Measurements from ENCODE around the gene ST6GALNAC5.

ST6GALNAC5 gene

DNA sequence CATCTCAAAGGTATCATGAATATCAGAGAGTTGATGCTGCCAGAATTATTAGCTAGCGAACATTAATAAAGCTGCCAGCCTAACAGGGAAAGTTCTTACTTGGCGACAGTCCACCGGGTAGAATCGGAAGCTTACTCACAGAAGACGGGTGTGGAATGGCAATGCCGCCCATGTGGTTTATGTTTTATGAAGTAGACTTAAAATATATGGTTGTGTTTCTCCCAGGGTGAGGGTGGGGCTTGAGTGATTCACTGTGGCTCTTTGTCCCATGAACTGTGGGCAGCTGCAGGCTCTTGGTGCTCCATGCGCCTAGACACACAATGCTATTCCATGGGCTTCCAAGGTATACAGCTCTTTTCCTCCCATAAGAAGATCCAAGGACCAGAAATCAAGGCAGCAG, 189.2 kb downstream of the ST6GALNAC5 start:
- no peak for DNase-seq

DNA sequence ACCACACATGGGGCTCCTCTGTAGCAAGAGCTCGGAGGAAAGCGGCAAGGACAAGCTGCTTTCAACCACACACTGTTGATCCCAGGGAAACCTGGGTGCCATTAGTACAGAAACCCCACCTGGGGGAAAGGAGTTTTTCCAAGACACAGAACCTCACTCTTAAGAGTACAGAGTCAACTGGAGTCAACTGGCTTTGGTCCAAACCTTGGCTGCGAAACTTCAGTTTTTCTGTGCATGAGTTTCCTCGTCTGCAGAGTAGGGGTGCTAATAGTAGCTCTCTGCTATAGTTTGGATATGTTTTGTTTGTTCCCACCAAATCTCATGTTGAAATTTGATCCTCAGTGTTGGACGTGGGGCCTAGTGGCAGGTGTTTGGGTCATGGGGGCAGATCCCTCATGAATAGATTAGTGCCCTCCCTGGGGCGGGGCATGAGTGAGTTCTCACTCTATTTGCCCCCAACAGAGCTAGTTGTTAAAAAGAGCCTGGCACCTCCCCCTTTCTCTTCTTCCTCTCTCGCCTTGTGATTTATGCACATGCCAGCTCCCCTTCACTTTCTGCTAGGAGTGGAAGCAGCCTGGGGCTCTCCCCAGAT, 190.8 kb downstream of the ST6GALNAC5 start:
- DNase-seq = no peak

DNA sequence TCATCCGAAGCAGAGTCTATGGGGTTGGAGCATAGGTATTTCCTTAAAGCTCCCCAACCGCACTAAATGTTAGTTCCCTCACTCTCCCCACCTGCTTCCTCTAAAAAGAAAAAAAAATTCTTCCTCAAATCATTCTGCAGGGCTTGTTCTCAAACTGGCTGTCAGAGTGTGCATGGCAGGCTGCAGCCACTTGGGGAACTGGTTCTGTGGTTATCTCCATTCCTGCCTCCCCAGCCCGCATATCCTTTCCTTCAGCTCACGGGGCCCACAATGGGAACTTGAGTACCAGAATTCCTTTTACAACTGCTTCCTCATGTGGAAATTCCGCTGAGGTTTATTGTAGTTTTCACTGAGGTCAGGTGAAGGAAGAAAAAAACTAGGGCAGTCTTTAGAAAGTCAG, 192.7 kb downstream of the ST6GALNAC5 start:
- DNase-seq = no peak

DNA sequence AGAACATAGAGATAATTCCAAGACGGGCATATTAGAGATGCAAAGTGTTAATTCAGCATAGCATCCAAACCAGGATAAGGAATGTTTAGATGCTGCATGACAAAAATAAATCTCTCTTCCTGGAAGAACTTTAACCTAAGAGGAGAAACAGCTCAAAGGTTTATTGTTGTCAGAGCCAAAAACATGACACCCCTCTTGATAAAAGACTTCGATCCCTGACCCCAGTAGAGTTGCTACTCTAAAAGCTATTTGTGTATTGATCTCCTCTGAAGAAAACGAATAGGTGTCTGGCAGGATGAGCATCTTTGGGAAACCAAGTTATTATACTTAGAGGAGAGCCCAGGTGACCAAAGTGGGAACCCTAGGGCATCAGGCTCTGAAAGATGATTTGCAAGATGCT, 193.9 kb downstream of the ST6GALNAC5 start:
- no peak for DNase-seq

DNA sequence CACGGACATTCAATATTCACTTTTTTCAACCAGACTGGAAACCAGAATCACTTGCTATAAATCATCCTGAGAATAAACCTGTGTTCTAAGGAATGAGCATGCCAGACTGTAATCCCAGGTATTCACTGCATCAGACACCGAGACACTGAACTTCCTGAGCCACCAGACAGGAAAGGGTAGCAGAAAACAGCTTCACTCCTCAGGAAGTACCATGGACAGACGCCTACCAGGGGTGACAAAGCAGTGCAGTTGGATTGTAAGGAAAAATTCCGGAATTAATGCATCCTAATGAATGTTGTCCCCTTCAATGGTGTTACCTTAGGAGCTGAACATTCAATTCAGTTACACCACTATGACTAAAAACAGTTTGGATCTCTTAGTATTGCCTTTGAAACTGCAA, 195.8 kb downstream of the ST6GALNAC5 start:
- DNase-seq = no peak

DNA sequence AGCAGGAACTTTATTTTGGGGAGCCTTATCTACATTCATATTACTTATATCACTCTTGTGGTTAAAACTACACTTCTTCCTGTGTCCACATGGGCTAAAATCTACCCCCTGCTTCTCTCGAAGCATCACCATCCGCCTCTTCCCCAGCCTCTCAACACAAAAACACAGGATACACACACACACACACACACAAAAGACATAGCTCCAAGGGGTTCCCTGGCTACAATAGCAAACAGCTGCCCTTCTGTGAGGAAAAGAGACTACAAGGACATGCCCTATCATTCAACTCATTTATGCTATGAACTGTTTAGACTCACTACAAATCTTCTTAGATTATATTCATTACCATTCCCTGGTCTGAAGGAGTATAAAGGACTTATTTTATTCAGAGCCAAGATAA, 197.0 kb downstream of the ST6GALNAC5 start:
- DNase-seq = no peak

DNA sequence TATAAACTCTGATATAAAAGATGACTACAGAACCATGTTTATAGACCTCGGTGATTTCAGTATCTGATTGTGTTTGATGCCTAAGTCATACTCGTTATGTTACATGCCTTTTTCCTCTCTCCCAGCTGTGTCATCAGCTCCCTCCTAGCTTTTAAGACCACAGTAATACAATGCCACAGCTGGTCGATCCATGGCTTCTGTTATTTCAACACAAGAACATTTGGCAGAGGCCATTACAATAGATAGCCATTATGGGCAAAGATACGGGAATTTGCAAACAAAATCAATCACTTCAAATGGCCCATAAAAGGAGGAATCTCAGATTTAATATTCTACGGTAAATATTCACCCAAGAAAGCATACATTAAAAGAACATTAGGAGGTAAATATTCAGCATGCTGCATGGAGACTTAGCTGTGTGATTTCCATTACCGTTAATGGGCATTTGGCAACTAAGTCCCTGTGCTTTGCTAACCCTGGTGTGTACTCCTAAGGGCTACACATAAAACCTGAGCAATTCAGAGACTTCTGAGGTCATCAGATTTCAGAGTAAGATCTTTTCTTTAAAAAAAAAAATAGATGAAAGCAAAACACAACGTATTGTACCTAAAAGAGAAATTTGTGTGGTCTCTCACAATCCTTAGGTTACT, 198.5 kb downstream of the ST6GALNAC5 start:
- DNase-seq = no peak

DNA sequence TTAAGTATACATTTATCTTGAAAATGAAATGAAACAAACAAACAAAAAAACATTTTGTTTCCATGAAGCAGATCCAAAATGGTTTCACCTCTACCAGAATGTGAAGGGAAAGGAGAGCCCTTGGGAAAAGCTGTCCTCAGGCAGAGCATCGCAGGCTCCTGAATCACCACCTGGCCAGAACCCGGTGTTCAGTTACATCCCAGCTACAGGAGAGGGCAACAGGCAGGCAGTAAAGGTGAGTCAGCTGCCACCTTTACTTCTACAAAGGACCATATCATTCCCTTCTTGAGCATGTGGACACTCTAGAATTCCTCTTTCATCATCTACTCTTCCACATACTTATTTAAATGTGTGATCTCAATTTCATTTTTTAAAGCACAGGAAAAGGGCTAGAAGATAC, 200.7 kb downstream of the ST6GALNAC5 start:
- DNase-seq = no peak

DNA sequence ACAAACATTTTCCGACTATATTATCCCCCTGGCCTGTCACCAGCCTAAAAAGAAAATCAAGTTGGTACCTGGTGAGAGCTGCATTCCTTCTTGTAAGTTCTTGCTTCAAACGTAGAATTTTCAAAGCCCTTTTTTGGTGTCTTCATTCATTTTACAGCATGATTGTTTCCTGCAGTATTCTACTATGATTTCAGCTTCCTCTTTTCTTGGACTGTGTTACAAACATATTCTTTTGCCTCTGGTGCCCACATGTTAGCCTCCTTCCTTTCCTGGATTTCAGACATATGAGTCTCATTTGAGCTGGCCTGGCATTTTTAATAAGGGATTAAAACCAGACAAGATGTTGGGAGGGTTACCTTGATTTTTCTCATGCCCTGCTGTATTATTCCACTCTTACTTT, 209.5 kb downstream of the ST6GALNAC5 start:
- DNase-seq = no peak

DNA sequence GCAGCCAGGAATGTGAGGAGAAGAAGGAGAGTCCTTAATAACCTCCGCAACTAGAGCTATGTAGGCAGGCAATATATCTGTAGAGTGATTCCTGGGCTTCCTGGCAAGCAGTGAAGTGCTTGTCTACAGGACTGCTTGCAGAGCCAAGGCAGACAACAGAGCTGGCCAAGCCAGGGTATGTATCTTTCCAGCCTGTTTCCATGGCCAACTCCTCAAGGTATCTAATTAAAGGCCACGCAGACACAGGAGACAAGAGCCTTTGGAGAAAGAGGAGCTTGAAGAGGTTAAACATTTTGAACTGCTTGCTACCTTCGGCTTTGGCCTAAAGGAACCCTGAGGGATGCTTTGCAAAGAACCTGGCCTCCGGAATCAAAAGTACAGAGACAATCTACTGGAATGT, 214.6 kb downstream of the ST6GALNAC5 start:
- no peak for DNase-seq

DNA sequence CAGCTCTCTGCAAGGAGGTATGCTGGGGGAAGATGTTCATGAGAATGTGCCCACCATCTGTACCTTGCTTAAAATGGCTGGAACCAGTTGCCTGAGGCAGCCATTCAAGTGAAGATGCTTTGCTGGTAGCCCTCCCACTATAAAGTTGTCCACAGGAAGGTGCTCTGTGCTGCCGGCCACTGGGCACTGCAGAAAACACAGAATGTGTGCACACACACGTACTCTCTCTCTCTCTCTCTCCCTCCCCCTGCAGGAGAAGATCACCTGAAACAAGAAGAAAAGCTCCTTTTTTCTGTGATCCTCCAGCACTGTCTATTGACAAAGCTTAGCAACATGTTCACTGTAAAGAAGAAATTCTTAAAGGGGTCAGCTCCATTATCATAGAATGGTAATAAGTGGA, 217.2 kb downstream of the ST6GALNAC5 start:
- DNase-seq = no peak

DNA sequence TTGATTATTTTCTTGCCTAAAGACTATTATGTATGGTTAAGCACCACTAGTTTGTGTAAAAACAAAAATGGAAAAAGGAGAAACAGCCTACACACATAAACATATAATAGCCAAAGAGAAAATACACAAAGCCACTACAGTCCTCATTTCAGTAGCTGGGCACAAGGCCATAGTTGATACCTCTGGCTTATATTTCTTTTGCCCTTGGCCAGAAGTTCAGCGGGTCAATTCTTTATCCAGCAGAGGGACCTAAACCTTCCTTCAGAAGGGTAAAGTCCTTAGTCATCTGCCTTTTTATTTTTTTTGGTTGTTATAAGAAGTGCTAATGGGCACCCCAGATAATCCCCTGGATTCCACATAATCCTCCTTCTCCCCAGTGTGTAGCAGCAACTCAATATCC, 217.8 kb downstream of the ST6GALNAC5 start:
- DNase-seq = no peak

DNA sequence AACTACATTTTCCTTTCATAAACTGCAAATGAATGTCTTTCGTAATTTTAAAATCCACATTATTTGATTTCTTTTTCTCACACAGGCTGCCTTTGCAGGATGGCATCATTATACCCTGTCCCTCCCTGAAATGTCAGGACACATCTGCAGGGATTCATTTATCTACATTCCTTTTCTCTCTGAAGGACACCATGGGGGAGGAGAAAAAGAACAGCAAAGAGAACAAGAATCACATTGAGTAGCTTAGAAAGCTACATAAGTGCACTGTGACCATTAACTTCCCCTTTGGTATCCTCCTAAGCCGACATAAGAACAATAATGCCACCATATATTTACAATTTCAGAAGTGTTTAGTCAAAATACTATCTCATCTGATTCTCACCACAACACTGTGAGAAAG, 222.5 kb downstream of the ST6GALNAC5 start:
- no peak for DNase-seq

DNA sequence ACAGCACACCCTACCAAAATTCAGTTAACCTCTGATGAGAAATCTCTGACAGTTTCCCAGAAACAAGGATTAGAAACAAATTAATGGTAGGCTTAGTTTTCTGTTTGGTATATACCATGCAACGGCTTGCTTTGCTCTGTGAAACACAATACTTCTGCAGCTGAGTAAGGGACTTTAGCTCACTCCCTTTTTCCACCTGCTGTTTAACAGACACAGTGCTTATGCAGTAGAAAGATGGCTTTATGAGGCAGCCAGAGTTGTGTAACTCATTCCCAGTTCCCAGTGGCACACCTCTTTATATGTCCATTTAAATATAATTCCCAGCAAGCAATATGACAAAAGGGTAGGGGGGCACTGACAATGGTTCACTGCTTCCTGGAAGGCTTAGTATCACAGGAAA, 228.0 kb downstream of the ST6GALNAC5 start:
- DNase-seq = no peak

DNA sequence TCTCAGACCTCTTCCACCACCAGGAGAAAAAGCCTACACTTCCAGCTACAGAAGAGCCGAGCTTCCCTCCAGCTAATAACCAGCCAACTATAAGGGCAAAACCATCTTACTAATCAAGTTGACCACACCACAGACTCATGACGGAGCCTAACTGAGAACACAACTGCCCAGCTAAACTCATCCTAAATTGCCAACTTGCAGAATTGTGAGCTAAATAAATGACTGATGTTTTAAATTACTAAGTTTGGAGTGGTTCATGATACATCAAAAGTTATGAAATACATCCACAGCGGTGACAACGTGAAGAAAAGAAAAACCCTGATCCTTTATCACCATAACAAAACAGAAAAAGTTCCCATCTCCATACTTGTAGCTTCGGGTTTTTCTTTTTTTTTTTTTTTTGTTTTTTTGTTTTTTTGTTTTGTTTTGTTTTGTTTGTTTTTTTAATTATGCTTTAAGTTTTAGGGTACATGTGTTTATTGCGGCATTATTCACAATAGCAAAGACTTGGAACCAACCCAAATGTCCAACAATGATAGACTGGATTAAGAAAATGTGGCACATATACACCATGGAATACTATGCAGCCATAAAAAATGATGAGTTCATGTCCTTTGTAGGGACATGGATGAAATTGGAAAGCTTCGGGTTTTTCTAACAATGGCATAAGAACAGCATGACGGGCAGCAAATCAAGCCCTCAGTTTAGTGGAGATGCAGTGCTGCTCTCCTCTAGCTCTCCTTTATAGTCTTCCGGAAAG, 229.4 kb downstream of the ST6GALNAC5 start:
- DNase-seq = no peak

DNA sequence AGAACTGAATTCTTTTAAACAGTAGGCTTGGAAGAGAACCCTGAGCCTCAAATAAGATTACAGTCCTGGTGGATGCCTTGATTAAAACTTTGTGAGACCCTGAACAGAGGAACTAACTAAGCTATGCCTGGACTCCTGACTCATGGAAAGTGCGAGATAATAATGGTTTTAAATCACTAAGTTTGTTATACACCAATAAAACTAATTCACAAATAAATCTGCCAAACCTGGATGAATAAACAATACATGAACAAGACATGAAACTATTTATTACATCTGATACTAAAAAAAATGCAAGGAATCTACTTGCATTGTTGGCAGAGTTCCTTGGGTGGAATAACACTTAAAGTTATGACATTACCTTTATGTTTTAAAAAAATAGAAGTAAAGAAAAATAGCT, 233.6 kb downstream of the ST6GALNAC5 start:
- DNase-seq = no peak

DNA sequence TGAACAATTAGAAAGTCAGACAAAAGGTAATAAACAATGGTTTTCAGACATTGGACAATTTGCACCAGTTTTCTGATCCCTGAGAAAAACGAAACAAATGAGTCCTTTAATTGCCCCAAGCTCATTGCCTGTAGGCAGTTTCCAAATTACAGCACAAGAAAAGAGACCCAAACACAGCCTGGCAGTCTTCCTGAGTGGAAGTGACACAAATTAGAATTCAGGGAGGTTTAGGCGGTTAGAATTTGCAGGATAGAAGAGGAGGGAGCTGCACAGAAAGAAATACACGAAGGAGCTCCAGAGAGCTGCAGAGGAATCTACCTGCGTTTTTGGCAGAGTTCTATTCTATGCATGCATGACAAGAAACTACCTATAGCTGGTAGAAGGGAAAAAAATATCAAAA, 236.2 kb downstream of the ST6GALNAC5 start:
- DNase-seq = no peak

DNA sequence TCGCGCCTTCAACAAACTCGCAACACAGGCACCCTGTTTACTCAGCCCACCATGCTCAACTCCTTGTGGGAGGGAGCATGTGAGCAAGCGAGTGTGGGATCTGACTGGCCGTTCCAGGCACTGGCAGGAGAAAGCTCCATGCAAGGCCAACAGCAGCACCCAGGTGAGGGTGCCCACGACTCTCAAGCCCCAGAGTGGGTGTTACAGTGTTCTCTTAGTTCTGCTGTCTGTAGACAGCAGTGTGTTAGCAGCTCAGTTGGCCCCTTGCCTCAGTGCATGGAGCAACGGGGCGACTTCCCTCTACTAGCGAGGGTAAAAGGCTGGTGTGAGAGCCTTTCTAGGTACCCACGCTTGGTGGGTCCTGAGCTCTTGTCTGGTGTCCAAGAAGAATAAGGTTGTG, 237.4 kb downstream of the ST6GALNAC5 start:
- no peak for DNase-seq
